Left hindlimb (tissue), 1 donor: ENCODE measurements around the gene SPATS2L.
"Not testable (repeated sequence)": the region's sequence is repeated elsewhere in the genome, so short reads cannot be mapped to it uniquely, and the experiment has no call there.

ENCODE experiments used
- DNase-seq: peaks from one replicate; pipeline ENCODE4 v3.0.0-alpha.2; 2018

SPATS2L gene

GRCh38 chr2:200321780-200322534 is 15.5 kb downstream of the SPATS2L start:
- no peak for DNase-seq

GRCh38 chr2:200322607-200323006 is 16.1 kb downstream of the SPATS2L start:
- DNase-seq: no peak

- no peak for DNase-seq
Observed at GRCh38 chr2:200324362-200324761, 17.9 kb downstream of the SPATS2L start.

GRCh38 chr2:200329384-200329783 is 22.9 kb downstream of the SPATS2L start:
- DNase-seq: no peak

- no peak for DNase-seq
Observed at GRCh38 chr2:200329798-200330197, 23.3 kb downstream of the SPATS2L start.

- no peak for DNase-seq
Observed at GRCh38 chr2:200330351-200331060, 24.0 kb downstream of the SPATS2L start.

- DNase-seq: no peak
Observed at GRCh38 chr2:200331061-200331400, 24.5 kb downstream of the SPATS2L start.

- DNase-seq: no peak
Observed at GRCh38 chr2:200335657-200336056, 29.2 kb downstream of the SPATS2L start.

GRCh38 chr2:200336980-200337615 is 30.6 kb downstream of the SPATS2L start:
- DNase-seq: no peak

GRCh38 chr2:200337621-200338020 is 31.1 kb downstream of the SPATS2L start:
- DNase-seq: no peak

- no peak for DNase-seq
Observed at GRCh38 chr2:200338692-200339091, 32.2 kb downstream of the SPATS2L start.

GRCh38 chr2:200340508-200341224 is 34.2 kb downstream of the SPATS2L start:
- DNase-seq: no peak

GRCh38 chr2:200341376-200341775 is 34.9 kb downstream of the SPATS2L start:
- DNase-seq: no peak

- DNase-seq: no peak
Observed at GRCh38 chr2:200342235-200342634, 35.7 kb downstream of the SPATS2L start.

GRCh38 chr2:200342654-200343053 is 36.2 kb downstream of the SPATS2L start:
- DNase-seq: no peak

- not testable (repeated sequence) for DNase-seq
Observed at GRCh38 chr2:200344202-200344601, 37.7 kb downstream of the SPATS2L start.

- no peak for DNase-seq
Observed at GRCh38 chr2:200345975-200346374, 39.5 kb downstream of the SPATS2L start.

GRCh38 chr2:200347301-200347700 is 40.8 kb downstream of the SPATS2L start:
- no peak for DNase-seq

- no peak for DNase-seq
Observed at GRCh38 chr2:200348897-200349563, 42.5 kb downstream of the SPATS2L start.

GRCh38 chr2:200349868-200350267 is 43.4 kb downstream of the SPATS2L start:
- DNase-seq: no peak

GRCh38 chr2:200350850-200351285 is 44.4 kb downstream of the SPATS2L start:
- DNase-seq: no peak

GRCh38 chr2:200351815-200352214 is 45.3 kb downstream of the SPATS2L start:
- no peak for DNase-seq

- DNase-seq: no peak
Observed at GRCh38 chr2:200352636-200353035, 46.1 kb downstream of the SPATS2L start.
